ENCODE measurements around the gene SLC35B4. TPM values are rescaled to one million over a fixed set of nuclear protein-coding genes. Genes with fewer than 3 reads are reported as not detected.
A peak's percentile ranks its signal among the peaks of the same experiment; 100 is the strongest.

Gene SLC35B4
- total and polyA plus RNA-seq, 2 experiments from 2014 or later, result 12.9 to 22.2 TPM

DNA sequence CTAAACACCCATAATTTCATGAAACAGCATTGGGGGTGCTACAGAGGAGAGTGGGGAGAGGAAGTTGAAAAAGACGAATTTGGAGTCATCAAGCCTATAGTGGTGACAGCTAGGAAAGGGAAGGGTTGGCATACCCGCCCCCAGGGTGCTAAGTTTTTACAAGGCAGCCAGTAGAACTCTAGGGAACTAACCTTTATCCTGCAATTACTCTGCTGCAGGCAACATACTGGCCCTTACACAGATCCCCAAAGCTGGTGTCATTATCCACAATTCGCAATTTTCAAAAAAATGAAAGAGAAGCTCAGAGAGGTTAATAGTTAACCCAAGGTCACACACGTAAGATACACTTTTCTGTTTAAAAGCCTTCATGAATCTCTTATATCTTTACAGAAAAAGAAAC is 14.2 kb upstream of the SLC35B4 start:
- H3K9ac ChIP-seq, result no peak overlapping the region
- no peaks in the 10 kb centered on the region for H3F3A ChIP-seq (ENCODE audit: insufficient read depth)
- H3K9me2 ChIP-seq (ENCODE audit: insufficient read depth), result no peaks in the 10 kb centered on the region
- 0 out of 2 replicates have a peak, but pooled peaks cover 6% of the 10 kb centered on the region for H3K27me3 ChIP-seq (replicated peaks; ENCODE audit: insufficient read depth)
- in situ Hi-C loops (cut with MboI), result no loop called here
- WGBS, 2 experiments (ENCODE audit: low coverage in 1 of 2, low lambda C conversion rate in 2 of 2, missing lambda C conversion rate in 2 of 2), result 64 to 66% methylated on average over 4 of the region's 4 CpGs
- H3K4me2 ChIP-seq (ENCODE audit: unreplicated experiment), result no peak overlapping the region
- no peak overlapping the region for H3K4me3 ChIP-seq
- H4K20me1 ChIP-seq (ENCODE audit: insufficient read depth), result no peaks in the 10 kb centered on the region
- no peak overlapping the region for H3K27ac ChIP-seq
- no peaks in the 10 kb centered on the region for H3K79me2 ChIP-seq (ENCODE audit: insufficient read depth)
- DNase-seq, result no peak
- no peaks in the 10 kb centered on the region for H3K9me3 ChIP-seq (ENCODE audit: low read depth)
- H2AFZ ChIP-seq, result no peak overlapping the region
- TF ChIP-seq EZH2phosphoT487 (IDR thresholded peaks at IDR 0.05; ENCODE audit: insufficient read depth, low read depth), result no peak
- no peak for TF ChIP-seq EZH2 (IDR thresholded peaks at IDR 0.05; ENCODE audit: insufficient read depth, poor library complexity, severe bottlenecking)
- no peaks in the 10 kb centered on the region for H3K4me1 ChIP-seq (ENCODE audit: insufficient read depth)
- no peaks in the 10 kb centered on the region for H3K36me3 ChIP-seq (ENCODE audit: low read depth)

- TF ChIP-seq EZH2phosphoT487 (IDR thresholded peaks at IDR 0.05; ENCODE audit: insufficient read depth, low read depth), result no peak
- no peak for TF ChIP-seq EZH2 (IDR thresholded peaks at IDR 0.05; ENCODE audit: insufficient read depth, poor library complexity, severe bottlenecking)
- H3K4me3 ChIP-seq, result no peak overlapping the region
Measured at GRCh38 chr7:134329614-134330346, 13.1 kb upstream of the SLC35B4 start.

GRCh38 chr7:134328900-134329299 is 12.2 kb upstream of the SLC35B4 start:
- H3K27me3 ChIP-seq (replicated peaks; ENCODE audit: insufficient read depth), result 0 out of 2 replicates have a peak, but pooled peaks cover 6% of the 10 kb centered on the region
- in situ Hi-C loops (cut with MboI), result no loop called here
- no peak for TF ChIP-seq EZH2phosphoT487 (IDR thresholded peaks at IDR 0.05; ENCODE audit: insufficient read depth, low read depth)
- no peak for TF ChIP-seq EZH2 (IDR thresholded peaks at IDR 0.05; ENCODE audit: insufficient read depth, poor library complexity, severe bottlenecking)
- H3K4me1 ChIP-seq (ENCODE audit: insufficient read depth), result no peaks in the 10 kb centered on the region
- no peak for DNase-seq
- no peak overlapping the region for H3K27ac ChIP-seq
- no peak overlapping the region for H3K9ac ChIP-seq
- WGBS, 2 experiments (ENCODE audit: low coverage in 1 of 2, low lambda C conversion rate in 2 of 2, missing lambda C conversion rate in 2 of 2), result 28% methylated on average over 2 of the region's 2 CpGs
- H3K9me2 ChIP-seq (ENCODE audit: insufficient read depth), result no peaks in the 10 kb centered on the region
- no peak overlapping the region; the same call in 1 of the 2 replicates for H2AFZ ChIP-seq
- no peak overlapping the region for H3K4me3 ChIP-seq
- H3F3A ChIP-seq (ENCODE audit: insufficient read depth), result no peaks in the 10 kb centered on the region
- H3K4me2 ChIP-seq (ENCODE audit: unreplicated experiment), result no peak overlapping the region
- H3K79me2 ChIP-seq (ENCODE audit: insufficient read depth), result no peaks in the 10 kb centered on the region
- H3K36me3 ChIP-seq (ENCODE audit: low read depth), result no peaks in the 10 kb centered on the region
- no peaks in the 10 kb centered on the region for H3K9me3 ChIP-seq (ENCODE audit: low read depth)
- H4K20me1 ChIP-seq (ENCODE audit: insufficient read depth), result no peaks in the 10 kb centered on the region

More at GRCh38 chr7:134329614-134330346, 13.1 kb upstream of the SLC35B4 start:
- H3K9me3 ChIP-seq (ENCODE audit: low read depth), result no peaks in the 10 kb centered on the region
- H3K4me1 ChIP-seq (ENCODE audit: insufficient read depth), result no peaks in the 10 kb centered on the region
- H3K27me3 ChIP-seq (replicated peaks; ENCODE audit: insufficient read depth), result 0 out of 2 replicates have a peak, but pooled peaks cover 6% of the 10 kb centered on the region
- no peaks in the 10 kb centered on the region for H3K36me3 ChIP-seq (ENCODE audit: low read depth)
- no peaks in the 10 kb centered on the region for H4K20me1 ChIP-seq (ENCODE audit: insufficient read depth)
- whole genome bisulfite sequencing, 2 experiments (ENCODE audit: low coverage in 1 of 2, low lambda C conversion rate in 2 of 2, missing lambda C conversion rate in 2 of 2), result 12 to 13% methylated on average over 4 of the region's 4 CpGs
- H3K9ac ChIP-seq, result no peak overlapping the region
- H2AFZ ChIP-seq, result no peak overlapping the region; the same call in 1 of the 2 replicates
- H3K79me2 ChIP-seq (ENCODE audit: insufficient read depth), result no peaks in the 10 kb centered on the region
- in situ Hi-C loops (cut with MboI), result no loop called here
- no peak for DNase-seq
- no peaks in the 10 kb centered on the region for H3K9me2 ChIP-seq (ENCODE audit: insufficient read depth)
- H3F3A ChIP-seq (ENCODE audit: insufficient read depth), result no peaks in the 10 kb centered on the region
- H3K4me2 ChIP-seq (ENCODE audit: unreplicated experiment), result no peak overlapping the region
- no peak overlapping the region for H3K27ac ChIP-seq

DNA sequence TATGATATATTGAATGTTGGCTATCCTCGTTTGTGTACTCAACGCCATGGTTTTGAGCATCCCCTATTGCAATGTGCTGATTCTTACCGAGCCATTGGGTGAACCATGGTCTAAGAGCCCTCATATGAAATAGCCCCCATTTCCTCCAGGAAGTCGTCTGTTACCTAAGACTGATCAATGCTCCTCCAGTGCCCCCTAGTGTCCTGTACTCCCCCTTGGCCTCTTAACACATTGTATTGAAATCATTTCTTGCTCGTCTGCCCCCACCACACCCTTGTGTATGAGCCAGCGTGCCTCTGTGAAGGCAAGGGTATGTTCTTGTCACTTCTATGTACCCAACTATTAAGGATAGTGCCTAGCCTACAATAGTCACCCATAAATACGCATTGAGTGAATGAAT is 11.2 kb upstream of the SLC35B4 start:
- H3K9ac ChIP-seq, result no peak overlapping the region
- H3K27me3 ChIP-seq (replicated peaks; ENCODE audit: insufficient read depth), result 0 out of 2 replicates have a peak, but pooled peaks cover 6% of the 10 kb centered on the region
- H3K9me2 ChIP-seq (ENCODE audit: insufficient read depth), result no peaks in the 10 kb centered on the region
- in situ Hi-C loops (cut with MboI), result no loop called here
- no peak for TF ChIP-seq EZH2phosphoT487 (IDR thresholded peaks at IDR 0.05; ENCODE audit: insufficient read depth, low read depth)
- TF ChIP-seq EZH2 (IDR thresholded peaks at IDR 0.05; ENCODE audit: insufficient read depth, poor library complexity, severe bottlenecking), result no peak
- H3K4me2 ChIP-seq (ENCODE audit: unreplicated experiment), result no peak overlapping the region
- no peaks in the 10 kb centered on the region for H3K36me3 ChIP-seq (ENCODE audit: low read depth)
- no peak overlapping the region for H2AFZ ChIP-seq
- DNase-seq, result peak; percentile 60
- no peak overlapping the region for H3K4me3 ChIP-seq
- no peaks in the 10 kb centered on the region for H3K79me2 ChIP-seq (ENCODE audit: insufficient read depth)
- H3K27ac ChIP-seq, result no peak overlapping the region
- WGBS, 2 experiments (ENCODE audit: low coverage in 1 of 2, low lambda C conversion rate in 2 of 2, missing lambda C conversion rate in 2 of 2), result 29 to 31% methylated on average over 7 of the region's 7 CpGs
- H3K4me1 ChIP-seq (ENCODE audit: insufficient read depth), result no peaks in the 10 kb centered on the region
- H4K20me1 ChIP-seq (ENCODE audit: insufficient read depth), result no peaks in the 10 kb centered on the region
- no peaks in the 10 kb centered on the region for H3F3A ChIP-seq (ENCODE audit: insufficient read depth)
- H3K9me3 ChIP-seq (ENCODE audit: low read depth), result no peaks in the 10 kb centered on the region

Measured in GM23248 (cell line).